Measurements from ENCODE around the gene ZBTB26.

- no peak for TF ChIP-seq GATA2 (IDR thresholded peaks at IDR 0.05; ENCODE audit: low read depth, low read length)
- no peak for TF ChIP-seq GATA3 (IDR thresholded peaks at IDR 0.05; ENCODE audit: low read depth, low read length)
Observed at GRCh38 chr9:122940749-122941581, 9.7 kb upstream of the ZBTB26 start, which contains the start of gene RABGAP1.

All from SH-SY5Y (cell line).